Activated CD8-positive, alpha-beta memory T cell treated with anti-CD3 and anti-CD28 coated beads, Interleukin-2, amount 50 U/mL, for 4 hours (primary cell): ENCODE measurements around the gene FAM50B.

Experiments
- DNase-seq: peaks from one replicate; pipeline ENCODE4 v3.0.0-alpha.2; 2020

FAM50B gene

DNA sequence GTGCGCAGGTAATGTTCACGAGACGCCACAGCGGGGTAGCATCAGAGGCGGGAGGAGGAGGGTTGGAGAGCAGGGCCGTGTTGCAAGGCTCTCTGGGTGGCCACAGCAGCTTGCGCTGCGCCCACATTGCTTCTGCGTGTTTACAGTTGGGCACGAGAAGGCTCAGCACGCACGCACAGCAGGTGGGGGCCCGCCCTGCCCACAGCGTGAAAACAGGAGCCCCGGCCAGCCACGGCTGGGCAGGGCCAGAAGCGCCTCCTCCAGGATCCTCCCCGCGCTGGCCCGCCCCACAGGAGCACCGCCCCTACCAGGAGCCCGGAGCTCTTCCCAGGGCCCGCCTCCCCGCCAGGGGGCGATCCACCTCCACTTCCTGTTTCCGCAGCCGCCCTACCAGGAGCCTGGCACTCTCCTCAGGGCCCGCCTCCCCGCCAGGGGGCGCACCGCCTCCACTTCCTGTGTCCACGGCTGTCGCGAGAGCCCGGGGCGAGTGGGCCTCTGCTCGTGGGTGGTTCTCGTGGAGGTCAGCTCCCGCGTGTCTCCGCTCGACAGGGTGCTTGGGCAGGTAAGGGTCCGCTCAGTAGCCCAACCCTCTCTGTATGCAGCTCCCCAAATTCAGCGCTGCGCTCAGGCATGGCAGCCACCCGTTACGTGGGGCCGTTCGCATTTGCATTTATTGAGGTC lies at the start of gene FAM50B:
FAM50B (plus strand) TSS at position 449 of the 681 bp plus-strand sequence. CDS start 439 bp downstream, outside the sequence.
- peak; percentile 88 for DNase-seq

- no peak for DNase-seq
Measured at GRCh38 chr6:3799719-3800118, 49.5 kb upstream of the FAM50B start.

DNA sequence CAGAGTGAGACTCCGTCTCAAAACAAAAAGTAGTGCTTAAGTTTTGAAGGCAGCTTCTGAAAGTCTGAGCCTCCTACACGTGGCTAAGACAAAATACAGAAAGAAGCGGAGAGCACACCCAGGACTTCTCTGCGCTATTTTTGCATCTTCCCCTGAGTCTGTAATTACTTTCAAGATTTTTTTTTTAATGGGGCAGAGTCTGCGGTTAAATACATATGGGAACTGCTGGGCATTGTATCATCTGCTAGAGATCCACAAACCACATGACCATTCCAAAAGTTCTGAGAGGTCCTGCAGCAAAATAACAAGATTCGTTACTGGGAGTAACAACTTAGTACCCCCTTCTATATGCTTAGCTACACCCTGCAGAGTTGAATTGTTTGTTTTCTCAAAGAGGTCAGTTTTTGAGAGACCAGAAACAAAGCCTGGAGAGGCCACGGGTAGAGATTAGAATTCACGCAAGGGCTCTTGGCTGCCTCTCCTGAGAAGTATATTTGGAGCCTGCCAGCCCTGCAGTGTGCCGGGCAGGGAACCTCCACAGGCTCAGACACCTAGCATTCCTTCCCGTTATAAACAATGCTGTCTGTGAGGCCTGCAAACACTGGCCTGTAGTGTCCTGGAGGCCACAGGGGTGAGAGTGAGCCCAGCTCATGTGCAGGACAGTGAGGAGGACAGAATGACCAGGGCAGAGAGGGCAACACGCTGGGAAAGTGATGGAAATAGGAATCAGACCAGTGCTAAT lies 48.2 kb upstream of the FAM50B start:
- no peak for DNase-seq

GRCh38 chr6:3801960-3802359 lies 47.2 kb upstream of the FAM50B start:
- no peak for DNase-seq

DNA sequence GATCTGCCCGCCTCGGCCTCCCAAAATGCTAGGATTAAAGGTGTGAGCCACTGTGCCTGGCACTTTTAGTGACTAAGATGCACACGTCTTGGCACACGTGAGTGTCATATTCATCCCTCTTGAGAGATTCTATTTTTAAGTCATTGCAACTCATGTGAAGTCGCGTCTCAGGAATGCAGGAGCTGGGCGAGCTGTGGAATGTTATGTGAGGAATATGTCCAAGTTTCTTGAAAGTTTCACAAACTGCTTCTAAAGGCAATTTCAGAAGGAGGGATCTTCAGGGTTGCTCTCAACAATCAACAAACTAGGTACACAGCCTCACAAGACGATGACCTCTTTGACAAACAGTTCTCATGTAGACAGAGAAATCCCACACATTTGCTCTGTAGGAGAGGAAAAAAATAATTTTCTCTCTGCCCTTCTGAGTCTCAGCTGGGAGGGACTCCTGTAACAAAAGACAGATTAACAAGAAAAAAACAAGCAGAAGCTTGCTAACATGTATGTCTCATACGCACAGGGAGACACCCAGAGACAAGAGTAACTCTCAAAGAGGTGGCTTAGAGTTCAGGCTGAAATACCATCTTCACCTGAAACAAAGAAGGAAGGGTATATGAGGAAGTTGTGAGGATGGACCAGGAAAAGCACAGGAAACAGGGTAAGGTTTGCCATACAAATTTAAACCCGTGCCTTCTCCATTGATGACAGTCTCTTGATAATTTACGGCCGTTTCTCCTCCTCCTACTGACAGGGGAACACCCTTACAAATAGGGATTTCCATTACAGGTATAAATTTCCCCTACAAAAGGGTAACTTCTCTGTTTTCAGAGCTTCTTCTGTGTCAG lies 45.3 kb upstream of the FAM50B start:
- no peak for DNase-seq

GRCh38 chr6:3804964-3805363 lies 44.2 kb upstream of the FAM50B start:
- no peak for DNase-seq

- DNase-seq = no peak
Measured at GRCh38 chr6:3805448-3806123, 43.6 kb upstream of the FAM50B start.

DNA sequence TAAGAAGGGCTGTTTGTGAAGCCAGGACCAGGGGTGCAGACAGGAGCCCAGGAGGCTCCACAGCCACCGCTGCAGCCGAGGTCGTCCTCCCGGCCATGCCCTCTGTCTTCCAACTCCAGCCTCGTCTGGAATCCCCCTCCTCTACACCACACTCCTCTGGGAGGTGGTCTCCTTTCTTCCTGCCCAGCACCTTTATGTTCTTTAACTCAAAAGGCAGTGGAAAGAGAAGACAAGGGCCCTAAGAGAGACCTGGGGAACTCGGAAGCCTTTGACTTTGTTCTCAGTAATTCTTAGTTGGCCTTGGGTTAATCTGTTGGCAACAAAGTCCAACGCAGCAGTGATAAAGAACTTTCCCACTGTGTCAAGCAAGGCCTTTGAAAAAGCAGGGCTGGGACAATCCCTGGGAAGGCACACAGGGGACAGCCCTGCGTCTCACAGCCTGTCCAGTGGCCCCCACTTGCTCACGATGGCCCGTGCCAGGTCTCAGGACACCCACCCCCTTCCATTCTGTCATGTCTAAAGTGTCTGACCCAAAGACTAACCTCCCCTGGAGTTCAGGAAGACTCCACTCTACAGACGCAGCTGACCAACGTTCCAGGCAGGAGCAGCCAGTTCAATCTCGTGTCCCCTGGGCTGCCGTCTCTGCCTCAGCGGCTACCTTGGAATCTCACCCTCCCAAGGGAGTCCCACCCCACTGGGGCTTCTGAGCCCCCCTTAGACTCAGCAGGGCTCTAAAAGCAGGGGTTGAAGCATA lies 42.8 kb upstream of the FAM50B start:
- DNase-seq = no peak

DNA sequence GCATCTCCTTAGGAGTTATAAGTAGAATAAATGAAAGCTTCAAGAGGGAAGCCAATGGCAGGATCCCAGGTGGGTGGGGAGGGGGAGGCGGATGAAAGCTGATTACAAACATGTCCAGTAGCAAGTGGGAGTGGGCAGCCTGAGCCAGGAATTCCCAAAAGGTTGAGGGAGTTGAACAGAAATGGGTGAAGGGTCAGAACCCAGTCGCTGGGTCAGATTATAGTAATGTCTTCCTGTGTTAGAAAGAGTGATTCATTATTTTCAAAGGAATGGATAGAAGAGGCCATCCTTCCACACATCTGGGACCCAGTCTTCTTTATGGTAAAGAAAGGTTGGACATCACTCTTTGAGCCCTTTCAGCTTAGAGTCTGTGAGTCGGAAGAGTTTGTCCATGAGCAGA lies 41.0 kb upstream of the FAM50B start:
- no peak for DNase-seq

GRCh38 chr6:3808759-3809514 lies 40.2 kb upstream of the FAM50B start:
- no peak for DNase-seq

- no peak for DNase-seq
Measured at GRCh38 chr6:3809515-3809891, 39.7 kb upstream of the FAM50B start.

- no peak for DNase-seq
Measured at GRCh38 chr6:3809982-3810381, 39.2 kb upstream of the FAM50B start.

DNA sequence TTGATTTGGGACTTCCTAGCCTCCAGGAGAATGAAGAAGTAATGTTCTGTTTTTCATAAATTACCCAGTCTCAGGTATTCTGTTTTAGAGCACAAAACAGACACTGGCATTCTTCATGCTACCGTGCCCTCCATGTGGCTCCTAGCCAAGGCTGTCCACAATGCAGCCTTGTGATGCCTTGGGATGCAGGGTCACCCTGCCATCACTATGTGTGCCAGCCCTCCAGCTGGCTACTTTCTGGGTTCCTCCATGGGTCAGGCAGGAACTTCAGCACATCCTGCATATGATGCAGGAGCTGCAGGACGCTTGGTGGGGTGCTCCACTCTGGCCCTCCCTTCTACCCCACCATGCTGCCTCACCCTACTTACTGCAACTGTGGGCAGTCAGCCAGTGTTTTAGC lies 38.0 kb upstream of the FAM50B start:
- DNase-seq = no peak

DNA sequence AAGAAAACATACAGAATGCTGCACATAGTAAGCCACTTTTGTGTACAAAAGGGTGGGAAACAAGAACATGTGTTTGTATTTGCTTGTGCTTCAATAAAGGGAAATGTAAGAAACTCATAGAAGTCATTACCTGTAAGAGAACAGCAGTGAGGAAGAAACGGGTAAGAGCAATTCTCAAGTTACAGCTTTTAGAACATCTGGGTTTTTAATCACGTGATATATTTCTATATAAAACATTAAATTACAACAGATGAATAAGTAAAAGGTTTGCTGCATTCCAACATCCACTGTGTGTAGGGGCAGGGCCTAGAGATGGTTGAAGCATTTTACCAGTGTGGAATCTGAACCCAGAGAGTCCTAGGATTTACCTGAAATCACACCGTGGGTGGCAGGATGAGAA lies 36.6 kb upstream of the FAM50B start:
- no peak for DNase-seq

DNA sequence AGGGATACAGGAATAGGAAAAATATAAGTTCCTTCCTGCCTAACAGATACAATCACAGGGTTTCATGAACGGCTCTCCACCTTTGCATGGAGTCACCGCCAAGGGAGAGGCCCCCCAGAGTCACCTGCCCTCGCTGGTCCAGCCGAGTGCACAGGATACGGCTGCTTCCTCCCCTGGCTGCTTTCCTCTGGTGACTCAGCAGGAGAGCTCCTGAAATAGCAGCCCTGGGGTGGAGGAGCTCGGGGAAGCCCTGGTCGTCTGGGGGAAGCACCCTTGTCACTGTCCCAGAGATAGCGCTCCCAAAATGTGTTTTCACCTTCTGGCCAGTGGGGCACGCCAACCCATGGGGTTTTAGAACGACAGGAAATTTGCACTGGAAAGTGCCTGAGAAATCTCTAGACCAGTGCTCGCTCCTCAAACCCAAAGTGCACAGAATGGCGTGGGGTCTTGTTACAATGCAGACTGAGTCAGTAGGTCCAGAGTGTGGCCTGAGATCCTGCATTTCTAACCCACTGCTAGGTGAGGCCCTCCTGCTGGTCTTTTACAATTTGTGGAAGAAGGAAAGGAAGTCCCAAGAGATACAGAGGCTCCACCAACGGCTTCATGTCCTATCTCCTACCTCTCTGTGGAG lies 35.9 kb upstream of the FAM50B start:
- no peak for DNase-seq

GRCh38 chr6:3813918-3814317 lies 35.3 kb upstream of the FAM50B start:
- no peak for DNase-seq

DNA sequence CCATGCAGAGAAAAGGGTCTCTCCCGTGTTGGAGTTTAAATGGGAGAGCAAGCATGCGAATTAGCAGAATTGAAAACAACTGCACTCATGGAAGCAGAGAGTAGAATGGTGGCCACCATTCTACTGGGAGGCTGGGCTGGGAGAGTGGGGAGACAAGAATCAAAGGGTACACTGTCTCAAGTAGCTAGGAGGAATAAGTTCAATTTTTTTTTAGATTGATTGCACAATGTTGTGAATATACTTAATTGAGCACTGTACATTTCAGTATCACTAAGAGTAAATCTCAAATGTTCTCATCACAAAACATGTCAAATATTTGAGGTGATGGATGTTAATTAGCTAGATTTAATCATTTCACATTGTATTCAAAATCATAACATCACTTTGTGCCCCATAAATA lies 34.6 kb upstream of the FAM50B start:
- DNase-seq = no peak

DNA sequence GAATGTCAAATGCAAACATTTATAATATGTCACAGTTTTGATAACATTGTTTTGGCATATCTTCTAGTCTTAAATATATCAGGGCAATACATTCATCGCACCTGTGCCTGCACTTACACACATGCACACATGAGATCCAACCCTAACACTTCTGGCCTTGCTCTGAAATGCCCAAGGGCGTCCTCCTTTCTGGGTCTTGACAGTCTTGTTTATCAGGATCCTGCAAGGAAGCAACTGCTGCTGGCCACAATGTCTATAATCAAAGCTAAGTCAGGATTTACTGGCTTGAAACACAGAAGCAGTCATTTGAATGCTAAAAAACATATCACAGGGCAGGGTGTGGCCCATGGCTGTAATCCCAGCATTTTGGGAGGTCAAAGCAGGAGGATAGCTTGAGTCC lies 32.9 kb upstream of the FAM50B start:
- no peak for DNase-seq

DNA sequence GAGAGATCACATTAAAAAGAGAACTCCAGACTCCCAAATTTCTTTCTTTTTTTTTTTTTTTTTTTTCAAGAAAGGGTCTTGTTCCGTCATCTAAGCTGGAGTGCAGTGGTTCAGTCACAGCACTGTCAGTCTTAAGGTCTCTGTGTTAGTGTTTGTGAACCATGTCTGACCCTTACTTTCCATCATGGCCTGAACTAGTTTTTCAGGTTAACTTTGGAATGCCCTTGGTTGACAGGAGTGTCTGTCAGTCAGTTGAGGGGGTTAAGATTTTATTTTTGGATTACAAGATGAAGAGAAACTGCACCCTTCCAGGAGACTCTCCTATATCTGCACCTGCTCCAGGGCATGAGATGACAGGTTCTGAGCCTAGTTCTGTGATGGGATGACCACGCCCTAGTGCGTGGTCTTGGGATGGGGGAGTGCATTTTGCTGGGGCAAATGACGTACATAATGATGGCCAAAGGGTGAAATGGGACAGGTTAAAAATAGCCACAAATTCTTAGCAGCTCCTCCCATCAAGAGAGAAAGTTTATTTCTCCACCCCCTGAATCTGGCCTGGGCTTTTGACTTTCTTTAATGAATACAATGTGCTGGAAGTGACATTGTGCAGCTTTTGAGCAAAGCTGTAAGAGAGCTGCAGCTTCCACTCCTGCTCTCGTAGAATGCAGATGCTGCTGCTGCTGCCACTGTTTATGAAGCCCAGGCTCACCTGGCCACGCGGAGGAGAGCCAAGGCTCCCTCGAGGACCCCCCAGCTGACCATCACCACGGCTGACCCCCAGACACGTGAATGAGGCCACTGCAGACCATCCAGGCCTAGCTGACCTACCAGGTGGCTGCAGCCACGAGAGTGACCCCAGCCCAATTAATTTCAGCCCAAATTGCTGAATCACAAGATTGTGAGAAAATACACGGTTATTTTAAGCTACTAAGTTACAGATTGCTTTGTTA lies 29.7 kb upstream of the FAM50B start:
- DNase-seq = no peak

DNA sequence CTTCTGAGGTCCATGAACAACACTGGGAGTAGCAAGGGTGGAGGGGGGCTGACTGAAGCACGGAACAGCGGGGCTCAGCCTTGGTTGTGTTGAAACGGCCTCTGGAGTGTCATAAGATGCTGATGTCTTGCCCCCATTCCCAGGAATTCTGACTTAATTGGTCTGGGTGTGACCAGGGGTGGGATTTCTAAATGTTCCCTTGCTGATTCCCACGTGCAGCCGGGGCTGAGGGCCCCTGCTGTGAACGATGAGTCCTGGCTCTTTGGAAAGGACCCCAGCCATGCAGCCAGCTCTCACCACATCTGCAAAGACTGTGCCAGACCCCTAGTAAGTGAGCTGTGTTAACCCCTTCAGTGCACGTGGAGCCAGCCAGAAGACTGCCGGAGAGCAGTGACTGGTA lies 28.6 kb upstream of the FAM50B start:
- DNase-seq = no peak
